ENCODE results near the gene BICC1.

DNA sequence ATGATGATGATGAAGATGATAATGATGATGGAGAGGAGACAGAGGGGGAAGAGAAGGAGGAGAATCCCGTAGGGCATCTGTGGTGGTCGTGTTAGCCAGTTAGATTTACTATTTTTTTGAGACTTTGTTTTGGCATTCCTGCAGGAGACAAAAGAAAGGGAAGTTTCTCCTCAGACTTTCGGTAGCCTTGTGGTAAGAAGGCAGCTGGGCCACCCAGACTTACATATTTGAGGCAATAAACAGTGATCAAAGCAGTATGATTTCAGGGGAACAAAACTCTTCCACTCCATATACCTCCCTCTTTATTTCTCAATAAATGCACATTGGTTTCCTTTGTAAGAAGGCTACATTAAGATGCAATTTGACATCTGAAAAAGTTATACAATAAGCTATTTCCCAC lies 32.4 kb upstream of the BICC1 start:
- TF ChIP-seq, protein P1, sequence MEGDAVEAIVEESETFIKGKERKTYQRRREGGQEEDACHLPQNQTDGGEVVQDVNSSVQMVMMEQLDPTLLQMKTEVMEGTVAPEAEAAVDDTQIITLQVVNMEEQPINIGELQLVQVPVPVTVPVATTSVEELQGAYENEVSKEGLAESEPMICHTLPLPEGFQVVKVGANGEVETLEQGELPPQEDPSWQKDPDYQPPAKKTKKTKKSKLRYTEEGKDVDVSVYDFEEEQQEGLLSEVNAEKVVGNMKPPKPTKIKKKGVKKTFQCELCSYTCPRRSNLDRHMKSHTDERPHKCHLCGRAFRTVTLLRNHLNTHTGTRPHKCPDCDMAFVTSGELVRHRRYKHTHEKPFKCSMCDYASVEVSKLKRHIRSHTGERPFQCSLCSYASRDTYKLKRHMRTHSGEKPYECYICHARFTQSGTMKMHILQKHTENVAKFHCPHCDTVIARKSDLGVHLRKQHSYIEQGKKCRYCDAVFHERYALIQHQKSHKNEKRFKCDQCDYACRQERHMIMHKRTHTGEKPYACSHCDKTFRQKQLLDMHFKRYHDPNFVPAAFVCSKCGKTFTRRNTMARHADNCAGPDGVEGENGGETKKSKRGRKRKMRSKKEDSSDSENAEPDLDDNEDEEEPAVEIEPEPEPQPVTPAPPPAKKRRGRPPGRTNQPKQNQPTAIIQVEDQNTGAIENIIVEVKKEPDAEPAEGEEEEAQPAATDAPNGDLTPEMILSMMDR (IDR thresholded peaks at IDR 0.05): no peak
- no peak for TF ChIP-seq SIN3A (IDR thresholded peaks at IDR 0.05; ENCODE audit: borderline replicate concordance, insufficient read depth, low read depth, low read length)
